GM23338 (cell line): ENCODE results near the gene TNFRSF21.

Source experiments
- EZH2 ChIP-seq: fragments of 200-600 bp; sonication (generic); IDR thresholded peaks from one replicate; pipeline ENCODE4 v1.8.0; 2017; ENCODE audit warnings: antibody characterized with exemption, mild to moderate bottlenecking, low read depth; ENCODE audit not compliant: unreplicated experiment
- EZH2phosphoT487 ChIP-seq: fragments of 200-600 bp; sonication (generic); IDR thresholded peaks from one replicate; pipeline ENCODE4 v1.8.1; 2018; ENCODE audit warnings: antibody characterized with exemption; ENCODE audit not compliant: unreplicated experiment
- JUNB ChIP-seq: IDR thresholded peaks from one replicate; pipeline ENCODE4 v1.6.1; 2016; ENCODE audit warnings: antibody characterized with exemption; ENCODE audit not compliant: unreplicated experiment
- TF ChIP-seq, protein P1 (sequence below), 2 experiments: fragments of 200-600 bp in 1 of 2; sonication (generic) in 1 of 2; conservative IDR thresholded peaks; 2 replicates each; pipeline versions ENCODE4 v1.5.1 to v1.6.1; 2016 to 2017; ENCODE audit warnings: antibody characterized with exemption in 2 of 2, low read depth in 2 of 2, mild to moderate bottlenecking in 2 of 2, moderate library complexity in 1 of 2

DNA sequence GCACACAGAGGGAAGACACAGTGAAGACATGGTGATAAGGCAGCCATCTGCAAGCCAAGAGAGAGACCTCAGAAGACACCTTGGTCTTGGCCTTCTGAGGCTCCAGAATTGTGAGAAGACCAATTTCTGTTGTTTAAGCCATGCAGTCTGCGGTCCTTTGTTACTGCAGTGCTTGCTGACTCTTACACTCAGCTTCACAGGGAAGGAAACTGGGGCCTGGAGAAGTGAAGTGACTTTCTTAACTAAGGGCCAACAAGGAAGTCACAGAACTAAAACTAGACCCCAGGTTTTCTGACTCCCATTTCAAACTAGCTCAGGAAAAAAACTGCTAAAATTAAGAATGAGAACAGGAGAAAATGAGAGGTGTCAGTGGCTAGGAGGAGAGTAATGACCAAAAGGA, 74.3 kb downstream of the TNFRSF21 start:
- TF ChIP-seq EZH2phosphoT487 = no peak
- TF ChIP-seq, protein P1, sequence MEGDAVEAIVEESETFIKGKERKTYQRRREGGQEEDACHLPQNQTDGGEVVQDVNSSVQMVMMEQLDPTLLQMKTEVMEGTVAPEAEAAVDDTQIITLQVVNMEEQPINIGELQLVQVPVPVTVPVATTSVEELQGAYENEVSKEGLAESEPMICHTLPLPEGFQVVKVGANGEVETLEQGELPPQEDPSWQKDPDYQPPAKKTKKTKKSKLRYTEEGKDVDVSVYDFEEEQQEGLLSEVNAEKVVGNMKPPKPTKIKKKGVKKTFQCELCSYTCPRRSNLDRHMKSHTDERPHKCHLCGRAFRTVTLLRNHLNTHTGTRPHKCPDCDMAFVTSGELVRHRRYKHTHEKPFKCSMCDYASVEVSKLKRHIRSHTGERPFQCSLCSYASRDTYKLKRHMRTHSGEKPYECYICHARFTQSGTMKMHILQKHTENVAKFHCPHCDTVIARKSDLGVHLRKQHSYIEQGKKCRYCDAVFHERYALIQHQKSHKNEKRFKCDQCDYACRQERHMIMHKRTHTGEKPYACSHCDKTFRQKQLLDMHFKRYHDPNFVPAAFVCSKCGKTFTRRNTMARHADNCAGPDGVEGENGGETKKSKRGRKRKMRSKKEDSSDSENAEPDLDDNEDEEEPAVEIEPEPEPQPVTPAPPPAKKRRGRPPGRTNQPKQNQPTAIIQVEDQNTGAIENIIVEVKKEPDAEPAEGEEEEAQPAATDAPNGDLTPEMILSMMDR (conservative IDR thresholded peaks at IDR 0.05; ENCODE audit: low read depth in 2 of 2) = no peak
- TF ChIP-seq EZH2 = no peak
- no peak for TF ChIP-seq JUNB
